CD4-positive, alpha-beta memory T cell (primary cell): ENCODE results near the gene TMCO1. TPM values are rescaled to one million over a fixed set of nuclear protein-coding genes. Genes with fewer than 3 reads are reported as not detected.
"Not testable (repeated sequence)": the region's sequence is repeated elsewhere in the genome, so short reads cannot be mapped to it uniquely, and the experiment has no call there.

Source experiments
- CTCF ChIA-PET: fragments of 350-600 bp; sonication (Branson Sonifier 250); formaldehyde crosslinking; loops from one replicate; lab custom pipeline; 2021; ENCODE audit warnings: inconsistent platforms; ENCODE audit not compliant: partially characterized antibody; lab: Charles Lee
- POLR2A ChIA-PET: fragments of 350-600 bp; sonication (Branson Sonifier 250); formaldehyde crosslinking; loops from one replicate; lab custom pipeline; 2021; ENCODE audit not compliant: partially characterized antibody; lab: Charles Lee
- DNase-seq, 5 donors: peaks; one replicate each; pipeline versions ENCODE4 v3.0.0 to v3.0.0-alpha.2; 2020 to 2022; ENCODE audit warnings: mixed read lengths in 1 of 5
- H3K27ac ChIP-seq: one replicate; pipeline ENCODE4 v1.7.0; 2013; ENCODE audit warnings: low read depth, low read length
- H3K27me3 ChIP-seq: 2 replicates; pipeline ENCODE4 v1.7.0; 2013; ENCODE audit warnings: mild to moderate bottlenecking, low read length, moderate library complexity; ENCODE audit not compliant: insufficient read depth
- H3K36me3 ChIP-seq: 2 replicates; pipeline ENCODE4 v1.7.0; 2013; ENCODE audit warnings: mild to moderate bottlenecking, low read length, moderate library complexity; ENCODE audit not compliant: insufficient read depth
- H3K4me1 ChIP-seq: 2 replicates; pipeline ENCODE4 v1.7.0; 2013; ENCODE audit warnings: mild to moderate bottlenecking, low read length, moderate library complexity; ENCODE audit not compliant: insufficient read depth
- H3K4me3 ChIP-seq, 2 donors: one replicate each; pipeline ENCODE4 v1.7.0; 2013; ENCODE audit warnings: low read length in 2 of 2, mild to moderate bottlenecking in 1 of 2
- H3K9me3 ChIP-seq, 2 donors: one replicate each; pipeline ENCODE4 v1.7.0; 2013; ENCODE audit warnings: low read length in 2 of 2, control low read depth in 1 of 2; ENCODE audit not compliant: control insufficient read depth in 1 of 2
- H3K27ac Mint-ChIP-seq, 7 donors: one replicate each; pipeline ENCODE4 v1.8.0; 2020 to 2021; ENCODE audit warnings: mixed read lengths in 7 of 7, mild to moderate bottlenecking in 6 of 7, inconsistent platforms in 3 of 7, moderate library complexity in 3 of 7
- H3K27me3 Mint-ChIP-seq, 2 donors: one replicate each; pipeline ENCODE4 v1.8.0; 2020 to 2021; ENCODE audit warnings: mixed read lengths in 2 of 2
- H3K36me3 Mint-ChIP-seq, 2 donors: one replicate each; pipeline ENCODE4 v1.8.0; 2020 to 2021; ENCODE audit warnings: mixed read lengths in 2 of 2, inconsistent platforms in 1 of 2, mild to moderate bottlenecking in 1 of 2
- H3K4me1 Mint-ChIP-seq, 4 donors: one replicate each; pipeline ENCODE4 v1.8.0; 2020 to 2021; ENCODE audit warnings: mixed read lengths in 4 of 4, mild to moderate bottlenecking in 1 of 4
- H3K4me3 Mint-ChIP-seq, 8 donors: one replicate each; pipeline ENCODE4 v1.8.0; 2020 to 2021; ENCODE audit warnings: mixed read lengths in 8 of 8, mild to moderate bottlenecking in 7 of 8, moderate library complexity in 6 of 8, inconsistent platforms in 3 of 8
- H3K9me3 Mint-ChIP-seq, 8 donors: one replicate each; pipeline ENCODE4 v1.8.0; 2020 to 2021; ENCODE audit warnings: mixed read lengths in 8 of 8, mild to moderate bottlenecking in 5 of 8, inconsistent platforms in 3 of 8, moderate library complexity in 1 of 8
- intact Hi-C: fragments of 100-400 bp; cut with micrococcal nuclease; formaldehyde crosslinking; loops from one replicate; pipeline ENCODE4 v1.15.1; 2023
- polyA plus RNA-seq, 2 donors: library from polyadenylated mRNA; unstranded; fragments of 300-500 nt; fragmentation: Illumina TruSeq; gene quantifications; one replicate each; pipeline ENCODE4 v1.2.3, GENCODE V29; 2021
- total RNA-seq, 2 experiments: library from RNA; stranded (reverse); gene quantifications; one replicate each; pipeline ENCODE4 v1.2.3, GENCODE V29; 2021

The TMCO1 gene
- total and polyA plus RNA-seq, 4 experiments from 2014 or later = 63.7 to 147 (median 102) TPM

DNA sequence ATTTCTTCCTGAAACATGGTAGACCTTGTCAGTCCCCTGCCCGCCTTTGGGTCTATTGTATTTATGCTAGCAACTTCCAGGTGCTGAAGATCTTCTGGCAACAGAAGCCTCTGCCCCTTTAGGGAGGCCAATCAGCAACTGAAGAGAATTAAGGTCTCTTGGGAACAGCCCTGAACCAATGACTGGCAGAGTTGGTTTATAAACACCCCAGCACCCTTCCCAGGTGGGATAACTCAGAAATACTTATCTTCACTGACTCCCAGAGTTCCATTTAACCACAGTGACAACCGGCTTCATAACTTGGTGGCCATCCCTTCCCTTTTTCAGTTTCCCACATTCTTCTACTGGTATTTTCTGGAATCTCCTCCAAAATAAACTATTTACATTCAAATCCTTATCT is 27.2 kb upstream of the TMCO1 start:
- intact Hi-C loops = no loop called here
- H3K27me3 Mint-ChIP-seq = peaks cover 13 to 14% of the 10 kb centered on the region in 2 donors

DNA sequence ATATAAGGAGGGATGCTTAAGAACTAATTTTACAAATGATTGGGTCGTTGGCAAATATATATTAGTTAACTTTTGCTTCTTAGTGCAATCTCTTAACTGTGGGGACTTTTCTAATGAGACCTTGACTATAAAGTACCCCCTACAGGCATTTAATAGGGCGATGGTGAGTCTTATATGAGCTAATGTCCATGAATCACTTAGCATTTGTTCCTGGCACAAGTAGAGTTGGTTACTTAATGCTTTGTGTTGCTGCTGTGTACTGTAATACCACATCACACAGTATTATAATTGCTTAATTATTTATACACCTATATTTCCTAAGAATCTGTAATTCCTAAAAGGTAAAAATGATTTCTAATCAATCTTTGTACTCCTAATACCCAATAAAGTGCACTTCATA is 25.3 kb upstream of the TMCO1 start:
- no peak overlapping the region for H3K27ac Mint-ChIP-seq
- intact Hi-C loops = no loop called here
- no peak overlapping the region for H3K4me3 Mint-ChIP-seq
- ChIA-PET POLR2A (no interaction called here), CTCF (no interaction called here)
- Histone ChIP-seq H3K4me3 (no peak overlapping the region), H3K9me3 (no peaks in the 10 kb centered on the region), H3K36me3 (no peaks in the 10 kb centered on the region), H3K4me1 (no peaks in the 10 kb centered on the region), H3K27ac (no peak overlapping the region), H3K27me3 (no peaks in the 10 kb centered on the region)
- peaks cover 0 to 4% (median 0%) of the 10 kb centered on the region in 8 donors for H3K9me3 Mint-ChIP-seq
- H3K36me3 Mint-ChIP-seq = no peaks in the 10 kb centered on the region
- DNase-seq = no peak
- H3K4me1 Mint-ChIP-seq = no peaks in the 10 kb centered on the region
- peaks cover 6 to 13% of the 10 kb centered on the region in 2 donors for H3K27me3 Mint-ChIP-seq

More for the DNA sequence above, 27.2 kb upstream of the TMCO1 start:
- no peaks in the 10 kb centered on the region for H3K36me3 ChIP-seq
- ChIA-PET POLR2A (no interaction called here), CTCF (no interaction called here)
- H3K27me3 ChIP-seq = no peaks in the 10 kb centered on the region
- no peaks in the 10 kb centered on the region for H3K4me1 ChIP-seq
- no peak overlapping the region for H3K4me3 ChIP-seq
- no peak for DNase-seq
- H3K4me1 Mint-ChIP-seq = no peaks in the 10 kb centered on the region
- H3K9me3 Mint-ChIP-seq = peaks cover 0 to 15% (median 7%) of the 10 kb centered on the region in 8 donors
- no peaks in the 10 kb centered on the region for H3K36me3 Mint-ChIP-seq
- no peak overlapping the region for H3K27ac Mint-ChIP-seq
- H3K9me3 ChIP-seq = no peaks in the 10 kb centered on the region
- H3K27ac ChIP-seq = no peak overlapping the region
- H3K4me3 Mint-ChIP-seq = no peak overlapping the region

DNA sequence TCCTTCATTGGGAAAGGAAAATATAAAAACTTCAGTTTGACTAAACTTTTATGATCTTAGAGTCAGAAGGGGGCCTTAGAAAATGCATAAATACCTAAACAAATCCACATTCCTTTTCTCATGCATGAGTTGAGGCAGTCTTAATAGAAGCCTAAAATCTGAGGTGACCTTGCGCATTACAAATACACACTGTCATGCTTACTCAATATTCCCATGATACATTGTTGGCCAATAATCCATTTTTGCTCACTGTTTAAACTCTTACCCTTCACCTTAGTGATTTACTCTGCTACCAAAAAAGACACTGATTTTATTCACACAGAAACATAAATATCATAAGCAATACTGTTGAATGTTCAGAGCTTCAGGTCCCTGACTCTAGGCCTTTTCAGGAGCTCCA is 19.1 kb upstream of the TMCO1 start:
- Histone ChIP-seq H3K9me3 (no peaks in the 10 kb centered on the region), H3K27ac (no peak overlapping the region), H3K36me3 (no peaks in the 10 kb centered on the region), H3K4me1 (no peaks in the 10 kb centered on the region), H3K4me3 (no peak overlapping the region), H3K27me3 (no peaks in the 10 kb centered on the region)
- peaks cover 0 to 4% (median 0%) of the 10 kb centered on the region in 8 donors for H3K9me3 Mint-ChIP-seq
- H3K4me3 Mint-ChIP-seq = no peak overlapping the region
- no peaks in the 10 kb centered on the region for H3K4me1 Mint-ChIP-seq
- DNase-seq = no peak
- no peak overlapping the region for H3K27ac Mint-ChIP-seq
- peaks cover 0 to 6% of the 10 kb centered on the region in 2 donors for H3K36me3 Mint-ChIP-seq
- intact Hi-C loops = no loop called here
- POLR2A ChIA-PET = no interaction called here
- CTCF ChIA-PET = no interaction called here
- H3K27me3 Mint-ChIP-seq = peaks cover 0 to 4% of the 10 kb centered on the region in 2 donors

DNA sequence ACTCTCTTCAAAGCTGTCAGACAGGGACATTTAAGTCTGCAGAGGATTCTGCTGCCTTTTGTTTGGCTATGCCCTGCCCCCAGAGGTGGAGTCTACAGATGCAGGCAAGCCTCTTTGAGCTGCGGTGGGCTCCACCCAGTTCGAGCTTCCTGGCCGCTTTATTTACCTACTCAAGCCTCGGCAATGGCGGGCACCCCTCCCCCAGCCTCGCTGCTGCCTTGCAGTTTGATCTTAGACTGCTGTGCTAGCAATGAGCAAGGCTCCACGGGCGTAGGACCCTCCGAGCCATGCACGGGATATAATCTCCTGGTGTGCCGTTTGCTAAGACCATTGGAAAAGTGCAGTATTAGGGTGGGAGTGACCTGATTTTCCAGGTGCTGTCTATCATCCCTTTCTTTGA is 14.9 kb upstream of the TMCO1 start:
- DNase-seq, H3K27me3 ChIP-seq, H3K4me3 Mint-ChIP-seq, H3K27ac ChIP-seq, H3K9me3 Mint-ChIP-seq, H3K27ac Mint-ChIP-seq, H3K4me1 Mint-ChIP-seq, H3K27me3 Mint-ChIP-seq, intact Hi-C loops, H3K4me3 ChIP-seq, H3K9me3 ChIP-seq, H3K4me1 ChIP-seq, CTCF ChIA-PET, H3K36me3 ChIP-seq, H3K36me3 Mint-ChIP-seq: not testable (repeated sequence)
- POLR2A ChIA-PET = interaction anchor here (1.4 kb wide), 1 partner anchor 14 kb away, joined by 3 read pairs; the partner anchor contains the start of gene TMCO1

DNA sequence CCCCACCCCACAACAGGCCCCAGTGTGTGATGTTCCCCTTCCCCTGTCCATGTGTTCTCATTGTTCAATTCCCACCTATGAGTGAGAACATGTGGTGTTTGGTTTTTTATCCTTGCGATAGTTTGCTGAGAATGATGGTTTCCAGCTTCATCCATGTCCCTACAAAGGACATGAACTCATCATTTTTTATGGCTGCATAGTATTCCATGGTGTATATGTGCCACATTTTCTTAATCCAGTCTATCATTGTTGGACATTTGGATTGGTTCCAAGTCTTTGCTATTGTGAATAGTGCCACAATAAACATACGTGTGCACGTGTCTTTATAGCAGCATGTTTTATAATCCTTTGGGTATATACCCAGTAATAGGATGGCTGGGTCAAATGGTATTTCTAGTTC is 9.5 kb upstream of the TMCO1 start:
- H3K36me3 ChIP-seq, H3K4me3 Mint-ChIP-seq, POLR2A ChIA-PET, H3K9me3 Mint-ChIP-seq, H3K9me3 ChIP-seq, H3K4me1 Mint-ChIP-seq, DNase-seq, intact Hi-C loops, H3K27ac ChIP-seq, H3K27me3 ChIP-seq, H3K4me1 ChIP-seq, H3K27ac Mint-ChIP-seq, H3K4me3 ChIP-seq, CTCF ChIA-PET, H3K36me3 Mint-ChIP-seq, H3K27me3 Mint-ChIP-seq: not testable (repeated sequence)

DNA sequence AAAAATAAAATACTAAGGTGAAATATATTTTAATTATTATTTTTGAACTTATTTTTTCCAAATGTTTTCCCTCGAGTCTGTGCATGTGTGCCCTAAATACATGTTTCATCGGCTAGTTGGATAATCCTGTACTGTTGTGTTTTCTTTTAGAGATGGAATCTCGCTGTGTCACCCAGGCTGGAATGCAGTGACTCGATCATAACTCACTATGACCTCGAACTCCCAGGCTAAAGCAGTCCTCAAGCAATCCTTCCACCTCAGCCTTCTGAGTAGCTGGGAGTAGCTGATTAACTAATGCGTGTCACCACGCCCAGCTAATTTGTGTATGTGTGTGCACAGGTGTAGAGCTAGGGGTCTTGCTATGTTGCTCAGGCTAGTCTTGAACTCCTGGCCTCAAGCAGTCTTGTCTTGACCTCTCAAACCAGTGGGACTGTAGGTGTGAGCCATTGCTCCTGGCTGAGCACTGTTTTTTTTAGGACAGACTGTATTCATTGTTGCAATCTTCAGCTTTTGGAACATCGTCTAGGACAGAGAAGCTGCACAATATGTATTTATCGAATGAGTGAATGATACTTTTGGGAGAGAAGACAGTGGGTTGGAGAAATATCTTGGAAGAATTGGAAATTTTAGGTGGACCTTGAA is 4.8 kb upstream of the TMCO1 start:
- CTCF ChIA-PET = interaction anchor here (0.6 kb wide), 1 partner anchor 13 kb away, joined by 3 read pairs; no protein-coding TSS in a partner anchor
- H3K27ac Mint-ChIP-seq = peak overlapping the region in 2 of 7 donors; percentile 6 to 74

DNA sequence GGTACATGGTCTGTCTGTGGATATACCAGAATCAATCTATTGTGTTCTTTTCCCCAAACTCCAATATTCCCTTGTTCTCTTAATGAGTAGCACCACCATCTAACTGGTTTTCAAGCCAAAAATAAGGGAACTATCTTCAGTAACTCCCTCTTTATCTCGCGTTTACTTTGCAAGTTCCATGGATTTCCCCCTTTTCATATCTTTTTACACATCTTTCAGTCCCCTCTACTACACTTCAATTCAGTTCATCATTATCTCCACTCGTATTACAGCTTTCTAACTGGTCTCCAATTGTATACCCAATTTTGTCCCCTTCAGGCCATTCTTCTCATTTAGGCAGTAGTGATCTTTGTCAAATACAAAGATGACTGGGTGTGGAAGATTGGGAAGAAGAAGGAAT is 4.1 kb upstream of the TMCO1 start:
- intact Hi-C loops = no loop called here
- no peak overlapping the region for H3K4me3 Mint-ChIP-seq
- H3K27ac Mint-ChIP-seq = peak overlapping the region in 1 of 7 donors; percentile 11
- peaks cover 14 to 36% (median 27%) of the 10 kb centered on the region in 4 donors for H3K4me1 Mint-ChIP-seq
- Histone ChIP-seq H3K36me3 (no peaks in the 10 kb centered on the region), H3K9me3 (no peaks in the 10 kb centered on the region), H3K4me1 (peaks cover 22% of the 10 kb centered on the region), H3K27me3 (no peaks in the 10 kb centered on the region), H3K27ac (no peak overlapping the region), H3K4me3 (no peak overlapping the region)
- peaks cover 0 to 4% (median 0%) of the 10 kb centered on the region in 8 donors for H3K9me3 Mint-ChIP-seq
- H3K27me3 Mint-ChIP-seq = no peaks in the 10 kb centered on the region
- DNase-seq = no peak
- CTCF ChIA-PET = no interaction called here
- H3K36me3 Mint-ChIP-seq = peaks cover 17 to 23% of the 10 kb centered on the region in 2 donors
- POLR2A ChIA-PET = no interaction called here

More for the DNA sequence above, 4.8 kb upstream of the TMCO1 start:
- H3K27me3 Mint-ChIP-seq = no peaks in the 10 kb centered on the region
- H3K27ac ChIP-seq = no peak overlapping the region
- H3K4me3 ChIP-seq = no peak overlapping the region
- DNase-seq = no peak
- H3K36me3 ChIP-seq = no peaks in the 10 kb centered on the region
- H3K27me3 ChIP-seq = no peaks in the 10 kb centered on the region
- H3K9me3 ChIP-seq = no peaks in the 10 kb centered on the region
- H3K36me3 Mint-ChIP-seq = peaks cover 16% of the 10 kb centered on the region in 2 donors
- peaks cover 11 to 29% (median 20%) of the 10 kb centered on the region in 4 donors for H3K4me1 Mint-ChIP-seq
- H3K4me1 ChIP-seq = peaks cover 15% of the 10 kb centered on the region
- H3K9me3 Mint-ChIP-seq = peaks cover 0 to 4% (median 0%) of the 10 kb centered on the region in 8 donors
- H3K4me3 Mint-ChIP-seq = no peak overlapping the region
- intact Hi-C loops = no loop called here
- POLR2A ChIA-PET = no interaction called here
